GM21737 (cell line): Measurements from ENCODE around the gene HNRNPAB.
"Not testable (repeated sequence)": the region's sequence is repeated elsewhere in the genome, so short reads cannot be mapped to it uniquely, and the experiment has no call there.

ENCODE experiments used
- ATAC-seq: cut with Tn5 transposase; IDR thresholded peaks from one replicate; pipeline ENCODE4 v1.9.1; 2021; ENCODE audit warnings: mild to moderate bottlenecking, moderate library complexity; ENCODE audit not compliant: unreplicated experiment

The HNRNPAB gene

GRCh38 chr5:178196281-178196812 is 8.0 kb upstream of the HNRNPAB start:
- ATAC-seq = no peak

GRCh38 chr5:178196986-178197385 is 7.3 kb upstream of the HNRNPAB start:
- no peak for ATAC-seq

GRCh38 chr5:178198151-178198550 is 6.2 kb upstream of the HNRNPAB start:
- ATAC-seq = not testable (repeated sequence)

GRCh38 chr5:178198706-178199105 is 5.6 kb upstream of the HNRNPAB start:
- no peak for ATAC-seq

GRCh38 chr5:178199581-178200434 is 4.5 kb upstream of the HNRNPAB start:
- ATAC-seq = no peak

GRCh38 chr5:178201221-178201926 is 3.0 kb upstream of the HNRNPAB start:
- no peak for ATAC-seq

- ATAC-seq = no peak
Measured at GRCh38 chr5:178201927-178202235, 2.5 kb upstream of the HNRNPAB start.

- no peak for ATAC-seq
Measured at GRCh38 chr5:178202541-178202940, 1.8 kb upstream of the HNRNPAB start.

- ATAC-seq = no peak
Measured at GRCh38 chr5:178203670-178204181, 607 bp upstream of the HNRNPAB start.

GRCh38 chr5:178204935-178205748 is 809 bp downstream of the HNRNPAB start:
- peak; percentile 53 for ATAC-seq

- no peak for ATAC-seq
Measured at GRCh38 chr5:178205749-178206047, 1.4 kb downstream of the HNRNPAB start.

- ATAC-seq = no peak
Measured at GRCh38 chr5:178206166-178207101, 2.1 kb downstream of the HNRNPAB start.

GRCh38 chr5:178207183-178207916 is 3.0 kb downstream of the HNRNPAB start:
- ATAC-seq = no peak

- ATAC-seq = no peak
Measured at GRCh38 chr5:178207917-178208280, 3.6 kb downstream of the HNRNPAB start.

- no peak for ATAC-seq
Measured at GRCh38 chr5:178208540-178209227, 4.4 kb downstream of the HNRNPAB start.

GRCh38 chr5:178209334-178210072 is 5.2 kb downstream of the HNRNPAB start:
- no peak for ATAC-seq

- no peak for ATAC-seq
Measured at GRCh38 chr5:178210073-178210535, 5.8 kb downstream of the HNRNPAB start.

- no peak for ATAC-seq
Measured at GRCh38 chr5:178210686-178211085, 6.4 kb downstream of the HNRNPAB start.
